Mesenchymal stem cell (in vitro differentiated cells and primary cell): ENCODE results near the gene ATP1B2.

Experiments
- DNase-seq: peaks from one replicate; pipeline ENCODE4 v3.0.0-alpha.2; 2013
- H2AFZ ChIP-seq: one replicate; pipeline ENCODE4 v1.6.1; 2013; ENCODE audit warnings: low read depth, mild to moderate bottlenecking, control low read depth, inconsistent platforms, low read length, moderate library complexity
- H2AK5ac ChIP-seq: 2 replicates; pipeline ENCODE4 v1.6.1; 2013; ENCODE audit warnings: low read length, moderate library complexity, mild to moderate bottlenecking, inconsistent platforms; ENCODE audit not compliant: severe bottlenecking
- H2BK120ac ChIP-seq: one replicate; pipeline ENCODE4 v1.6.1; 2013; ENCODE audit warnings: low read depth, mild to moderate bottlenecking, inconsistent platforms, low read length, moderate library complexity
- H2BK12ac ChIP-seq, 2 experiments: one replicate each; pipeline ENCODE4 v1.6.1; 2013; ENCODE audit warnings: inconsistent platforms in 2 of 2, low read length in 2 of 2, mild to moderate bottlenecking in 2 of 2, moderate library complexity in 2 of 2, control low read depth in 1 of 2
- H2BK15ac ChIP-seq: one replicate; pipeline ENCODE4 v1.6.1; 2013; ENCODE audit warnings: mild to moderate bottlenecking, low read depth, inconsistent platforms; ENCODE audit not compliant: poor library complexity, severe bottlenecking
- H2BK5ac ChIP-seq: 2 replicates; pipeline ENCODE4 v1.6.1; 2013; ENCODE audit warnings: low read depth, mild to moderate bottlenecking, low read length, control low read depth, inconsistent platforms; ENCODE audit not compliant: poor library complexity, severe bottlenecking
- H3K14ac ChIP-seq, 2 experiments: one replicate each; pipeline ENCODE4 v1.6.1; 2013; ENCODE audit warnings: inconsistent platforms in 2 of 2, low read length in 2 of 2, control low read depth in 1 of 2, mild to moderate bottlenecking in 1 of 2, moderate library complexity in 1 of 2
- H3K18ac ChIP-seq, 2 experiments: one replicate each; pipeline ENCODE4 v1.6.1; 2013; ENCODE audit warnings: inconsistent platforms in 2 of 2, low read length in 2 of 2, control low read depth in 1 of 2, low read depth in 1 of 2, mild to moderate bottlenecking in 1 of 2
- H3K23ac ChIP-seq, 2 experiments: one replicate each; pipeline ENCODE4 v1.6.1; 2013; ENCODE audit warnings: inconsistent platforms in 2 of 2, low read length in 2 of 2, mild to moderate bottlenecking in 2 of 2, moderate library complexity in 2 of 2, control low read depth in 1 of 2
- H3K27ac ChIP-seq: 2 replicates; pipeline ENCODE4 v1.5.1; 2013; ENCODE audit warnings: mild to moderate bottlenecking, moderate library complexity, low read length, control low read depth, inconsistent platforms; ENCODE audit not compliant: poor library complexity, severe bottlenecking
- H3K27me3 ChIP-seq, 2 experiments: 2 replicates each; pipeline versions ENCODE4 v1.6.1 to v1.7.0; 2013; ENCODE audit warnings: low read length in 2 of 2, mild to moderate bottlenecking in 2 of 2, moderate library complexity in 2 of 2, control low read depth in 1 of 2, inconsistent platforms in 1 of 2; ENCODE audit not compliant: control insufficient read depth in 1 of 2, insufficient read depth in 1 of 2
- H3K36me3 ChIP-seq, 2 experiments: 2 replicates each; pipeline versions ENCODE4 v1.6.1 to v1.7.0; 2013; ENCODE audit warnings: low read length in 2 of 2, control low read depth in 1 of 2, inconsistent platforms in 1 of 2, low read depth in 1 of 2, mild to moderate bottlenecking in 1 of 2; ENCODE audit not compliant: insufficient read depth in 2 of 2, control insufficient read depth in 1 of 2
- H3K4ac ChIP-seq, 2 experiments: one replicate each; pipeline ENCODE4 v1.6.1; 2013; ENCODE audit warnings: inconsistent platforms in 2 of 2, low read length in 2 of 2, mild to moderate bottlenecking in 2 of 2, moderate library complexity in 2 of 2, control low read depth in 1 of 2, low read depth in 1 of 2
- H3K4me1 ChIP-seq: 2 replicates; pipeline ENCODE4 v1.6.1; 2013; ENCODE audit warnings: low read depth, low read length, control low read depth; ENCODE audit not compliant: control insufficient read depth, insufficient read depth
- H3K4me2 ChIP-seq: 2 replicates; pipeline ENCODE4 v1.6.1; 2013; ENCODE audit warnings: low read length, mild to moderate bottlenecking, inconsistent platforms; ENCODE audit not compliant: poor library complexity, severe bottlenecking
- H3K4me3 ChIP-seq, 2 experiments: 2 replicates each; pipeline versions ENCODE4 v1.5.1 to v1.7.0; 2013; ENCODE audit warnings: low read length in 2 of 2, mild to moderate bottlenecking in 2 of 2, control low read depth in 1 of 2, low read depth in 1 of 2; ENCODE audit not compliant: insufficient read depth in 1 of 2
- H3K79me1 ChIP-seq: replicated peaks from 2 replicates; pipeline ENCODE4 v1.6.1; 2013; ENCODE audit warnings: mild to moderate bottlenecking, control low read depth, low read length, inconsistent platforms; ENCODE audit not compliant: poor library complexity, severe bottlenecking
- H3K9ac ChIP-seq: 2 replicates; pipeline ENCODE4 v1.7.0; 2013; ENCODE audit warnings: mild to moderate bottlenecking, low read length, moderate library complexity
- H3K9me3 ChIP-seq: 2 replicates; pipeline ENCODE4 v1.7.0; 2013; ENCODE audit warnings: mild to moderate bottlenecking, low read length; ENCODE audit not compliant: control insufficient read depth
- H4K8ac ChIP-seq: one replicate; pipeline ENCODE4 v1.6.1; 2013; ENCODE audit warnings: inconsistent platforms, mild to moderate bottlenecking, low read length, moderate library complexity
- H4K91ac ChIP-seq: one replicate; pipeline ENCODE4 v1.6.1; 2013; ENCODE audit warnings: mild to moderate bottlenecking, low read length, inconsistent platforms
- WGBS: methylation state at CpG from one replicate; pipeline ENCODE4 v1.1.7; 2013; ENCODE audit warnings: mixed read lengths; 5-methylcytosine and 5-hydroxymethylcytosine counted together

Gene ATP1B2

DNA sequence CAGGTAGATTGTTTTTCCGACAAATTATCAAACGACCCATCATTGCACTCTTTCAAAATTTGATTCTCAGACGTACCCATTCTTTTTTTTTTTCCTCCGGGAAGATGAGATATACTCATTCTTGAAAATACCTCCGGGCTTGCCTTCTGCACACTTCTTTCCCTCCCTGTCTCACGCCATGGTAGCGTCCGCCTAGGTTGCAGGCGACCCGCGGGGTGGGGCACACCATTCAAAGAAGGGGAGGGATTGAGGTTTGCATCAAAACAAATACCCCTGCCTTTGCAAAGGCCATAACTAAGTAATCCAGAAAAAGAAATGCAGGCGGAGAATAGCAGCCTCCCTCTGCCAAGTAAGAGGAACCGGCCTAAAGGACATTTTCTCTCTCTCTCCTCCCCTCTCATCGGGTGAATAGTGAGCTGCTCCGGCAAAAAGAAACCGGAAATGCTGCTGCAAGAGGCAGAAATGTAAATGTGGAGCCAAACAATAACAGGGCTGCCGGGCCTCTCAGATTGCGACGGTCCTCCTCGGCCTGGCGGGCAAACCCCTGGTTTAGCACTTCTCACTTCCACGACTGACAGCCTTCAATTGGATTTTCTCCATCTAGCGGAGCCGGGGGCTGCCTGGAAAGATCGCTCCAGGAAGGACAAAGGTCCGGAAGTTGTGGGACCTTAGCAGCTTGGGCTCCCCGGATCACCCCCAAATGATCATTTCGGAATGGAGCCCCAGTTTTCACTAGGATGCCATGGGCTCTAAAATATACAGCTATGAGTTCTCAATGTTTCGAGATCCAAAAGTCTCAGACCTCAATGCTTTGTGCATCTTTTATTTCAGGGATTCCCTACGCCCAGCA, 35.7 kb downstream of the ATP1B2 start:
- Histone ChIP-seq H4K91ac (peak overlapping the region; percentile 94), H3K4me2 (peak overlapping the region; percentile 64), H3K4me3 (peak overlapping the region; percentile 84 to 100), H3K27me3 (no peaks in the 10 kb centered on the region), H3K4ac (peak overlapping the region; percentile 66 to 99), H4K8ac (peak overlapping the region; percentile 89), H3K36me3 (peaks cover 0 to 18% of the 10 kb centered on the region in 2 experiments), H2BK12ac (no peak overlapping the region), H2BK15ac (peak overlapping the region; percentile 67), H2AK5ac (peak overlapping the region; percentile 92), H2BK5ac (peak overlapping the region; percentile 54), H3K14ac (peak overlapping the region in 1 of 2 experiments; percentile 89), H3K79me1 (peaks cover 18% of the 10 kb centered on the region), H3K23ac (peak overlapping the region; percentile 32 to 93), H2BK120ac (peak overlapping the region; percentile 64), H3K4me1 (peaks cover 10% of the 10 kb centered on the region), H3K27ac (peak overlapping the region; percentile 97), H3K18ac (peak overlapping the region; percentile 84 to 94), H3K9ac (peak overlapping the region; percentile 100), H2AFZ (no peak overlapping the region), H3K9me3 (no peaks in the 10 kb centered on the region)
- DNase-seq = peak; percentile 93
- WGBS = under 1% methylated on average over 29 of the region's 30 CpGs

DNA sequence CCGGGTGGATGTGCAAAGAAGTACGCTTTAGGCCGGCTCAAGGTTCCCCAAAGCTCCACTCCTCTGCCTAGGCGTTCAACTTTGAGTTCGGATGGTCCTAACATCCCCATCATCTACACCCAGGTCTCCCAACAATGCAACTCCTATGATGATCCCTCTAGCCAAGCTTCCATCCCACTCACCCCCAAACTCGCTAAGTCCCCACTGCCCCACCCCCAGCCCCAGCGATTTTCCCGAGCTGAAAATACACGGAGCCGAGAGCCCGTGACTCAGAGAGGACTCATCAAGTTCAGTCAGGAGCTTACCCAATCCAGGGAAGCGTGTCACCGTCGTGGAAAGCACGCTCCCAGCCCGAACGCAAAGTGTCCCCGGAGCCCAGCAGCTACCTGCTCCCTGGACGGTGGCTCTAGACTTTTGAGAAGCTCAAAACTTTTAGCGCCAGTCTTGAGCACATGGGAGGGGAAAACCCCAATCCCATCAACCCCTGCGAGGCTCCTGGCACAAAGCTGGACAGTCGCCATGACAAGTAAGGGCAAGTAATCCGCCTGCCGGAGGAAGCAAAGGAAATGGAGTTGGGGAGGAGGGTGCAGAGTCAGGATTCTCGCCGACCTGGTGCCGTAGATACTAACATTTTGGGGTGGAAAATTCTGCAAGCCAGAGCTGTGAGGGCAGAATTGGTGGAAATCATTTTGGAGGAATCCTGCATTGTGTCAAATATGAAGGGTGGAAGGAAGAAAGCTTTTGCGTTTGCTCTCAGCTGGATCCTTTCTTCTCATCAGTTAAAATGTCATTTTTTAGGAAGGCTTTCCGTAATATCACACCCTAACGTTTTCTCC, 36.6 kb downstream of the ATP1B2 start, which contains the start of gene TP53:
Gene TP53, minus strand, starts transcription at position 419 of the 836 bp plus-strand sequence. CDS start 10,896 bp downstream, outside the sequence.
- Histone ChIP-seq H3K27ac (peak within 1 kb of the TSS; percentile 97), H2AFZ (peak within 1 kb of the TSS; percentile 72), H3K14ac (peak within 1 kb of the TSS; percentile 89 to 96), H4K91ac (peak within 1 kb of the TSS; percentile 94), H3K4me2 (peak within 1 kb of the TSS; percentile 98), H3K18ac (peak within 1 kb of the TSS; percentile 84 to 94), H2BK12ac (peak within 1 kb of the TSS; percentile 11 to 51), H2BK120ac (peak within 1 kb of the TSS; percentile 64), H2BK15ac (peak within 1 kb of the TSS; percentile 67), H2BK5ac (peak within 1 kb of the TSS; percentile 61), H2AK5ac (peak within 1 kb of the TSS; percentile 92), H3K36me3 (peaks cover 0 to 18% of the 10 kb centered on the region in 2 experiments), H3K4me3 (peak within 1 kb of the TSS; percentile 84 to 100), H3K23ac (peak within 1 kb of the TSS; percentile 32 to 93), H3K79me1 (peaks cover 18% of the 10 kb centered on the region), H4K8ac (peak within 1 kb of the TSS; percentile 89), H3K9ac (peak within 1 kb of the TSS; percentile 100), H3K27me3 (no peaks in the 10 kb centered on the region), H3K9me3 (no peaks in the 10 kb centered on the region), H3K4ac (peak within 1 kb of the TSS; percentile 66 to 99), H3K4me1 (peaks cover 10% of the 10 kb centered on the region)
- WGBS = under 1% methylated on average over 28 of the region's 30 CpGs
- DNase-seq = peak; percentile 95

DNA sequence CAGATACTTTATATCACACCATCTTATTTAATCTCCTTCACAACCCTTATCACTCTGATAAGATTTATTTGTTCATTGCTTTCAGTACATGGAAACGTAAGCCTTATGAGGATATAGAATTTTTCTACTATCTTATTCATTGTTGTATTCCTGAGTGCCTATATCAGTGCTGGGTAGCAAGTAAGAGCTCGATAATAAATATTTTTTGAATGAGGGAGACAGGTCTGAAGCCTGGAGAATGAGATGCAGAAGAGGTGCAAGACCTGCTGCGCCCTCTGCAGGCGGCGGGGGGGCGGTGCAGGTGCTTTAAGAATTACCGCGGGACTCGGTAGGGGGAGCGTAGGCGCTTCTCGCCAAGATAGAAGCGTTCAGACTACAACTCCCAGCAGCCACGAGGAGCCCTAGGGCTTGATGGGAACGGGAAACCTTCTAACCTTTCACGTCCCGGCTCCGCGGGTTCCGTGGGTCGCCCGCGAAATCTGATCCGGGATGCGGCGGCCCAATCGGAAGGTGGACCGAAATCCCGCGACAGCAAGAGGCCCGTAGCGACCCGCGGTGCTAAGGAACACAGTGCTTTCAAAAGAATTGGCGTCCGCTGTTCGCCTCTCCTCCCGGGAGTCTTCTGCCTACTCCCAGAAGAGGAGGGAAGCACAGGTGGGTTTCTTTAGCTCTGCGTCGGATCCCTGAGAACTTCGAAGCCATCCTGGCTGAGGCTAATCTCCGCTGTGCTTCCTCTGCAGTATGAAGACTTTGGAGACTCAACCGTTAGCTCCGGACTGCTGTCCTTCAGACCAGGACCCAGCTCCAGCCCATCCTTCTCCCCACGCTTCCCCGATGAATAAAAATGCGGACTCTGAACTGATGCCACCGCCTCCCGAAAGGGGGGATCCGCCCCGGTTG, 37.4 kb downstream of the ATP1B2 start, which contains the start of gene WRAP53:
Gene WRAP53, plus strand, starts transcription at position 570 of the 900 bp plus-strand sequence. Its CDS starts 172 bp downstream, at position 742.
- H3K36me3 ChIP-seq = peaks cover 3 to 21% of the 10 kb centered on the region in 2 experiments
- WGBS = 0% methylated on average over 50 of the region's 51 CpGs

More for the DNA sequence above, 37.4 kb downstream of the ATP1B2 start, which contains the start of gene WRAP53:
- H2AFZ ChIP-seq = peak within 1 kb of the TSS; percentile 72
- H4K8ac ChIP-seq = no peak within 1 kb of the TSS
- H3K9ac ChIP-seq = peak within 1 kb of the TSS; percentile 100
- H4K91ac ChIP-seq = no peak within 1 kb of the TSS
- H3K18ac ChIP-seq = peak within 1 kb of the TSS; percentile 59 to 84
- H3K27me3 ChIP-seq = no peaks in the 10 kb centered on the region
- no peak within 1 kb of the TSS for H3K23ac ChIP-seq
- peak within 1 kb of the TSS in 1 of 2 experiments; percentile 96 for H3K14ac ChIP-seq
- H2BK12ac ChIP-seq = peak within 1 kb of the TSS in 1 of 2 experiments; percentile 51
- peak within 1 kb of the TSS; percentile 84 to 100 for H3K4me3 ChIP-seq
- H3K79me1 ChIP-seq = peaks cover 20% of the 10 kb centered on the region
- H2BK15ac ChIP-seq = no peak within 1 kb of the TSS
- H3K4ac ChIP-seq = peak within 1 kb of the TSS in 1 of 2 experiments; percentile 99
- H3K4me1 ChIP-seq = peaks cover 10% of the 10 kb centered on the region
- H3K27ac ChIP-seq = peak within 1 kb of the TSS; percentile 97
- H3K4me2 ChIP-seq = peak within 1 kb of the TSS; percentile 98
- peak within 1 kb of the TSS; percentile 61 for H2BK5ac ChIP-seq
- H3K9me3 ChIP-seq = no peaks in the 10 kb centered on the region
- DNase-seq = peak; percentile 100
- H2AK5ac ChIP-seq = peak within 1 kb of the TSS; percentile 27
- H2BK120ac ChIP-seq = no peak within 1 kb of the TSS
